Stomach (tissue), 19 donors: Measurements from ENCODE around the gene PAX2. TPM values are rescaled to one million over a fixed set of nuclear protein-coding genes. Genes with fewer than 3 reads are reported as not detected.
A peak's percentile ranks its signal among the peaks of the same experiment; 100 is the strongest.
"Not testable (repeated sequence)": the region's sequence is repeated elsewhere in the genome, so short reads cannot be mapped to it uniquely, and the experiment has no call there.

Experiments used
- DNase-seq, 2 donors: peaks; one replicate each; pipeline versions ENCODE4 v3.0.0 to v3.0.0-alpha.2; 2013 to 2019
- H3K27ac ChIP-seq, 5 donors: fragments of 200-600 bp in 4 of 5; sonication (generic) in 4 of 5; one replicate each; pipeline ENCODE4 v1.5.1; 2013 to 2019; ENCODE audit warnings: mild to moderate bottlenecking in 1 of 5, moderate library complexity in 1 of 5
- H3K27me3 ChIP-seq, 3 donors: fragments of 200-600 bp; sonication (generic); one replicate each; pipeline ENCODE4 v1.5.1; 2017 to 2019; ENCODE audit warnings: mixed run types in 1 of 3
- H3K36me3 ChIP-seq, 4 donors: fragments of 200-600 bp; sonication (generic); 1 replicate in 3 of 4; 2 replicates in 1 of 4; pipeline ENCODE4 v1.5.1; 2016 to 2019
- H3K4me1 ChIP-seq, 4 donors: fragments of 200-600 bp; sonication (generic); one replicate each; pipeline ENCODE4 v1.5.1; 2016 to 2019
- H3K4me3 ChIP-seq, 4 donors: fragments of 200-600 bp; sonication (generic) in 3 of 4; one replicate each; pipeline ENCODE4 v1.5.1; 2016 to 2019; ENCODE audit warnings: mild to moderate bottlenecking in 1 of 4
- H3K9me3 ChIP-seq, 4 donors: fragments of 200-600 bp; sonication (generic); one replicate each; pipeline ENCODE4 v1.5.1; 2016 to 2019
- CTCF ChIP-seq, 7 experiments: fragments of 450-650 bp in 4 of 7; fragments of 200-600 bp in 3 of 7; sonication (generic) in 3 of 7; IDR thresholded peaks; one replicate each; pipeline ENCODE4 v1.5.1; 2016 to 2019; ENCODE audit warnings: antibody characterized with exemption in 7 of 7, control low read depth in 2 of 7, mild to moderate bottlenecking in 1 of 7
- EP300 ChIP-seq: sonication (generic); formaldehyde crosslinking; IDR thresholded peaks from one replicate; pipeline ENCODE4 v1.6.1; 2017; ENCODE audit warnings: antibody characterized with exemption
- POLR2A ChIP-seq, 4 donors: fragments of 450-650 bp; IDR thresholded peaks; one replicate each; pipeline ENCODE4 v1.6.1; 2016; ENCODE audit warnings: antibody characterized with exemption in 4 of 4, control low read depth in 2 of 4, mild to moderate bottlenecking in 1 of 4, moderate library complexity in 1 of 4
- POLR2AphosphoS5 ChIP-seq, 3 donors: sonication (generic); formaldehyde crosslinking; IDR thresholded peaks; one replicate each; pipeline ENCODE4 v1.6.1; 2016; ENCODE audit warnings: antibody characterized with exemption in 3 of 3
- WGBS, 5 donors: extraction: QIAGEN DNeasy Blood & Tissue Kit in 3 of 5; methylation state at CpG; one replicate each; pipeline versions ENCODE4 v1.1.5 to v1.1.7; 2013 to 2018; 5-methylcytosine and 5-hydroxymethylcytosine counted together
- intact Hi-C: fragments of 100-400 bp; cut with DNase I; formaldehyde crosslinking; loops from one replicate; pipeline ENCODE4 v1.15.1; 2023; ENCODE audit warnings: low total_unique reads
- long read RNA-seq, 10 donors: transcript quantifications; one replicate each; lab custom pipeline, GENCODE V29; 2026
- polyA plus RNA-seq, 3 donors: library from polyadenylated mRNA; stranded (reverse); fragments of 200-250 nt; gene quantifications; one replicate each; pipeline ENCODE4 v1.2.3, GENCODE V29; 2013
- total RNA-seq, 5 donors: library from RNA; depleted of rRNA; stranded (reverse); fragments of >200 nt; gene quantifications; one replicate each; pipeline versions ENCODE4 v1.1.0 to v1.2.3, GENCODE V29; 2014 to 2016
- donor health status: healthy with polysubstance abuse.
- donor health status: Bipolar disorder and iron deficiency.
- donor health status: healthy.

Gene PAX2
- total RNA-seq, result not detected
- not detected for polyA plus RNA-seq
- long read RNA-seq, donor 1, result 0 reads
- long read RNA-seq, donor 2, result 0 reads
- long read RNA-seq, donor 3, result 0 reads
- long read RNA-seq, donor 4, result 0 reads
- long read RNA-seq, donor 5, result 0 reads
- long read RNA-seq, donor 6, result 0 reads
- long read RNA-seq, donor 7, result 0 reads
- long read RNA-seq, donor 8, result 0 reads
- long read RNA-seq, donor 9, result 0 reads
- long read RNA-seq, donor 10, result 0 reads

DNA sequence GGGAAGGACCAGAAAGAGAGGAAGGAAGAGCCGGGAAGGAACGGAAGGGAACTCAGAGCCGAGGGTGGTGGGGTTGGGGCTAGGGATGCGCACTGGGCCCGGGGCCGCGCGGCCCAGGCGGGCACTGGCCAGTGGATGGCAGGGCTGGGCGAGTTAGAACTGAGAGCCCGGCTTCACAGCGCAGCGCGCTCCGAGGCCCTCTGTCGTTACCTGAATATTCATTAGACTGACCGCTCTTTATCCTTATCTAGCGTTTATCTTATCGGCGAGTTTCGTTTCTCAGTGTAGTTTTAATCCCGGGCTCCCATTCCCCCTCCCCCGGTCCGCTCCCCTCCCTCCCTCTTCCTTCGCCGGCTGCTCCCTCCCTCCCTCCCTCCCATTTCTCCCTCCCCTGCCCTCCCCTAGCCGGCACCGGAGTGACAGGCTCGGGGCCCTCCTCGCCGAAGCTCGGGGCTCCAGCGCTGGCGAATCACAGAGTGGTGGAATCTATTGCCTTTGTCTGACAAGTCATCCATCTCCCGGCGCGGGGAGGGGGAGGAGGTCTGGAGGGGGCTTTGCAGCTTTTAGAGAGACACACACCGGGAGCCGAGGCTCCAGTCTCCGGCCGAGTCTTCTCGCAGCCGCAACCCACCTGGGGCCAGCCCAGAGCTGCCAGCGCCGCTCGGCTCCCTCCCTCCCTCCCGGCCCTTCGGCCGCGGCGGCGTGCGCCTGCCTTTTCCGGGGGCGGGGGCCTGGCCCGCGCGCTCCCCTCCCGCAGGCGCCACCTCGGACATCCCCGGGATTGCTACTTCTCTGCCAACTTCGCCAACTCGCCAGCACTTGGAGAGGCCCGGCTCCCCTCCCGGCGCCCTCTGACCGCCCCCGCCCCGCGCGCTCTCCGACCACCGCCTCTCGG, at the start of gene PAX2:
PAX2 (plus strand) TSS at position 596 of the 895 bp plus-strand sequence. CDS start 679 bp downstream, outside the sequence.
- peaks cover 69 to 100% (median 100%) of the 10 kb centered on the region in 3 donors for H3K27me3 ChIP-seq
- intact Hi-C loops, result no loop called here
- H3K9me3 ChIP-seq, result no peaks in the 10 kb centered on the region
- peaks cover 48 to 86% (median 65%) of the 10 kb centered on the region in 4 donors for H3K4me1 ChIP-seq
- WGBS, 5 donors, result 1 to 3% (median 1%) methylated on average over 35 to 75 of the region's 75 CpGs
- TF ChIP-seq EP300 (no peak), POLR2A (IDR thresholded peaks at IDR 0.05) (no peak), CTCF (IDR thresholded peaks at IDR 0.05) (no peak), POLR2AphosphoS5 (IDR thresholded peaks at IDR 0.05) (no peak)
- H3K27ac ChIP-seq, result no peak within 1 kb of the TSS
- H3K36me3 ChIP-seq, result no peaks in the 10 kb centered on the region
- no peak for DNase-seq
- peak within 1 kb of the TSS; percentile 24 to 51 (median 36) for H3K4me3 ChIP-seq

GRCh38 chr10:100696477-100696901, 48.9 kb upstream of the PAX2 start:
- Histone ChIP-seq H3K9me3 (no peaks in the 10 kb centered on the region), H3K4me1 (no peaks in the 10 kb centered on the region), H3K36me3 (no peaks in the 10 kb centered on the region), H3K27me3 (peaks cover 0 to 50% (median 12%) of the 10 kb centered on the region in 3 donors), H3K27ac (no peak overlapping the region), H3K4me3 (no peak overlapping the region)
- WGBS, 5 donors, result 43 to 57% (median 50%) methylated on average over 2 of the region's 2 CpGs
- DNase-seq, result no peak
- intact Hi-C loops, result no loop called here
- TF ChIP-seq POLR2AphosphoS5 (IDR thresholded peaks at IDR 0.05) (no peak), POLR2A (IDR thresholded peaks at IDR 0.05) (no peak), CTCF (IDR thresholded peaks at IDR 0.05) (no peak), EP300 (no peak)

DNA sequence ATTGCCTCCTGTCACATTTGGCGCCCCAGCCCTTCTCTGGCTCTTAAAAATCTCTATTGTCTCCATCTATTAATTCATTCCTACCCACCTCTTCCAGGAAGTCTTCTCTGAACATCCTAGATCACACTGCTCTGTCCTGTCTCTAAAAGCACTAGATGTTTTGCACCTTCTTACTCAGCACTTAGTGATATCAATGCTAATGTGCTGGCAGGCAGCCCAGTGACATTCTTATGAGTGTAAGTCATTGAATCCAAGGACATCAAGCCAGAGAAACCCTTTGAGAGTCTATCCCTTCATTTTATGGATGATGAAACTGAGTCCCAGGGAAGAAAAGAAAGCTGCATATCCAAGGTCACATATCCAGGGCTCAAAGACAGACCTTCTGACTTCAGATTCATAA, 48.3 kb upstream of the PAX2 start:
- 76 to 92% (median 83%) methylated on average over 1 of the region's 1 CpG for WGBS, 5 donors
- no peak for TF ChIP-seq EP300
- no peaks in the 10 kb centered on the region for H3K4me1 ChIP-seq
- no peak overlapping the region for H3K27ac ChIP-seq
- H3K27me3 ChIP-seq, result peaks cover 0 to 44% (median 12%) of the 10 kb centered on the region in 3 donors
- DNase-seq, result peak; percentile 31 to 60
- no peak overlapping the region for H3K4me3 ChIP-seq
- H3K36me3 ChIP-seq, result no peaks in the 10 kb centered on the region
- intact Hi-C loops, result no loop called here
- H3K9me3 ChIP-seq, result no peaks in the 10 kb centered on the region

DNA sequence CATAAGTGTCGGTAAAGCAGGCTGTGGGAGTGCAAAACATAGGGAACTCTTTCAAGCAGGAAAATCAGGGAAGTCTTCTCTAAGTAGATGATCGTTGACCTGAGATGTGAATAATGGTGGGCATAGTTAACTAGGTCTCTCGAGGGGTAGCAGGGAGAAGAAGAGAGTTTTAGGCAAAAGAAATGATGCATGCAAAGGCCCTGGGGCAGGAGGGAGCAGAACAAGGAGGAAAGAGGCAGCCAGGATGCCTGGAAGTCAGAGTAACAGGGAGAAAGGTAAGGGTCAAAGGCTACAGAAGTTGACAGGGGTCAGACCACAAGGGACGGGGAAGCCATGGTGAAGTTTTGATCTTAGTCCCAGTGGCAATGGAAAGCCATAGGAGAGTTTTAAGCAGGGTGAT, 47.8 kb upstream of the PAX2 start:
- TF ChIP-seq EP300 (no peak), POLR2A (IDR thresholded peaks at IDR 0.05) (no peak), CTCF (IDR thresholded peaks at IDR 0.05) (no peak), POLR2AphosphoS5 (IDR thresholded peaks at IDR 0.05) (no peak)
- H3K36me3 ChIP-seq, result no peaks in the 10 kb centered on the region
- DNase-seq, result no peak
- no peaks in the 10 kb centered on the region for H3K9me3 ChIP-seq
- H3K4me1 ChIP-seq, result no peaks in the 10 kb centered on the region
- no peak overlapping the region for H3K4me3 ChIP-seq
- intact Hi-C loops, result no loop called here
- no peak overlapping the region for H3K27ac ChIP-seq
- WGBS, 5 donors, result 54 to 68% (median 66%) methylated on average over 4 of the region's 4 CpGs
- peaks cover 0 to 39% (median 12%) of the 10 kb centered on the region in 3 donors for H3K27me3 ChIP-seq

- DNase-seq, result not testable (repeated sequence)
- WGBS, 5 donors, result 86 to 94% (median 86%) methylated on average over 1 of the region's 2 CpGs; no CpG with 5 or more reads in 2 of the 5 donors
Observed at GRCh38 chr10:100701704-100702103, 43.7 kb upstream of the PAX2 start.

More at GRCh38 chr10:100701704-100702103, 43.7 kb upstream of the PAX2 start:
- H3K9me3 ChIP-seq, H3K27ac ChIP-seq, H3K36me3 ChIP-seq, H3K4me3 ChIP-seq, intact Hi-C loops, H3K4me1 ChIP-seq: not testable (repeated sequence)
- peaks cover 3 to 66% (median 9%) of the 10 kb centered on the region in 3 donors for H3K27me3 ChIP-seq
